Tibial nerve (tissue), 3 donors: Measurements from ENCODE around the gene RCAN2.

Experiments
- POLR2A ChIP-seq, 2 donors: fragments of 450-650 bp; IDR thresholded peaks; one replicate each; pipeline ENCODE4 v1.6.1; 2017; ENCODE audit warnings: antibody characterized with exemption in 2 of 2, mild to moderate bottlenecking in 2 of 2, moderate library complexity in 2 of 2
- TF ChIP-seq, protein P1 (sequence below), 5 experiments: fragments of 200-600 bp in 3 of 5; fragments of 450-650 bp in 2 of 5; sonication (generic) in 3 of 5; IDR thresholded peaks; one replicate each; pipeline ENCODE4 v1.5.1; 2016 to 2019; ENCODE audit warnings: antibody characterized with exemption in 5 of 5, mild to moderate bottlenecking in 3 of 5, moderate library complexity in 2 of 5

DNA sequence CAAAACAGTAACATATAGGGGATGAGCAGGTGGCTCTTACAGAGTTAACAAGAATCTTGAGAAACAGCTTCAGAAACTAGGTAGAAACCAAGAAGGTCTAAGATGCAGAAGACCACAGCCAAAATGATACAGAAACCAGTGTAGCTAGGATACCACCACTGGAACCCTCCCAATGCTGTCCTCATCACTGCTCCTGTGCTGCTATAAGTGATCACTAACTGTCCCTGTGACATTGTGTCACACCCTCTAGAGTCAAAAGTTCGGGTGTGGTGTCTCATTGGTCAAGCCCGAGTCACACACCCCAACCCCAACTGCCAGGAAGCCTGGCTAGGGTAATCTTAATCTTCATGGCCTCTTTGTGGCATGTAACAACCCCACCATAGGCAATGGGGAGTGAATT is 153.1 kb downstream of the RCAN2 start:
- TF ChIP-seq, protein P1, sequence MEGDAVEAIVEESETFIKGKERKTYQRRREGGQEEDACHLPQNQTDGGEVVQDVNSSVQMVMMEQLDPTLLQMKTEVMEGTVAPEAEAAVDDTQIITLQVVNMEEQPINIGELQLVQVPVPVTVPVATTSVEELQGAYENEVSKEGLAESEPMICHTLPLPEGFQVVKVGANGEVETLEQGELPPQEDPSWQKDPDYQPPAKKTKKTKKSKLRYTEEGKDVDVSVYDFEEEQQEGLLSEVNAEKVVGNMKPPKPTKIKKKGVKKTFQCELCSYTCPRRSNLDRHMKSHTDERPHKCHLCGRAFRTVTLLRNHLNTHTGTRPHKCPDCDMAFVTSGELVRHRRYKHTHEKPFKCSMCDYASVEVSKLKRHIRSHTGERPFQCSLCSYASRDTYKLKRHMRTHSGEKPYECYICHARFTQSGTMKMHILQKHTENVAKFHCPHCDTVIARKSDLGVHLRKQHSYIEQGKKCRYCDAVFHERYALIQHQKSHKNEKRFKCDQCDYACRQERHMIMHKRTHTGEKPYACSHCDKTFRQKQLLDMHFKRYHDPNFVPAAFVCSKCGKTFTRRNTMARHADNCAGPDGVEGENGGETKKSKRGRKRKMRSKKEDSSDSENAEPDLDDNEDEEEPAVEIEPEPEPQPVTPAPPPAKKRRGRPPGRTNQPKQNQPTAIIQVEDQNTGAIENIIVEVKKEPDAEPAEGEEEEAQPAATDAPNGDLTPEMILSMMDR (IDR thresholded peaks at IDR 0.05) = no peak
- TF ChIP-seq POLR2A (IDR thresholded peaks at IDR 0.05) = no peak
